Measurements from ENCODE around the gene WEE2.

Gene WEE2

GRCh38 chr7:141737836-141738591 is 29.9 kb downstream of the WEE2 start, which contains the start of gene SSBP1:
SSBP1 (plus strand) TSS chr7:141738358; CDS start chr7:141739167, 809 bp downstream.
- H3K9ac ChIP-seq (ENCODE audit: low read length) = peak within 1 kb of the TSS; percentile 71
- H3K4me1 ChIP-seq (ENCODE audit: insufficient read depth, low read length, severe bottlenecking) = peaks cover 28% of the 10 kb centered on the region
- no peaks in the 10 kb centered on the region for H3K27me3 ChIP-seq (ENCODE audit: insufficient read depth, low read length)
- H4K20me1 ChIP-seq (ENCODE audit: insufficient read depth, low read length) = no peaks in the 10 kb centered on the region
- peaks cover 35% of the 10 kb centered on the region for H3K36me3 ChIP-seq (ENCODE audit: insufficient read depth, low read length)
- H3K9me3 ChIP-seq (ENCODE audit: low read length) = no peaks in the 10 kb centered on the region
- TF ChIP-seq CTCF (IDR thresholded peaks at IDR 0.05; ENCODE audit: low read length) (peak; percentile 100), EZH2 (IDR thresholded peaks at IDR 0.05; ENCODE audit: borderline replicate concordance, low read length) (no peak)
- peak within 1 kb of the TSS; percentile 58 for H3K27ac ChIP-seq (ENCODE audit: low read depth, low read length, poor library complexity, severe bottlenecking)
- H3K79me2 ChIP-seq (ENCODE audit: insufficient read depth, low read length) = peaks cover 29% of the 10 kb centered on the region
- peak within 1 kb of the TSS; percentile 86 for H2AFZ ChIP-seq (ENCODE audit: low read length)
- no peaks in the 10 kb centered on the region for H3F3A ChIP-seq (ENCODE audit: insufficient read depth, low read length)
- peak within 1 kb of the TSS; percentile 86 for H3K4me2 ChIP-seq (ENCODE audit: low read length)
- peak within 1 kb of the TSS; percentile 68 for H3K4me3 ChIP-seq (ENCODE audit: low read depth, low read length, poor library complexity, severe bottlenecking)
- H3K9me2 ChIP-seq (ENCODE audit: low read depth, low read length) = no peaks in the 10 kb centered on the region

GRCh38 chr7:141738592-141739013 is 30.4 kb downstream of the WEE2 start:
- Histone ChIP-seq H3K79me2 (ENCODE audit: insufficient read depth, low read length) (peaks cover 29% of the 10 kb centered on the region), H2AFZ (ENCODE audit: low read length) (no peak overlapping the region), H3K4me3 (ENCODE audit: low read depth, low read length, poor library complexity, severe bottlenecking) (peak overlapping the region; percentile 68), H3K9me2 (ENCODE audit: low read depth, low read length) (no peaks in the 10 kb centered on the region), H3K4me1 (ENCODE audit: insufficient read depth, low read length, severe bottlenecking) (peaks cover 28% of the 10 kb centered on the region), H3F3A (ENCODE audit: insufficient read depth, low read length) (no peaks in the 10 kb centered on the region), H3K9me3 (ENCODE audit: low read length) (no peaks in the 10 kb centered on the region), H3K9ac (ENCODE audit: low read length) (peak overlapping the region; percentile 71), H4K20me1 (ENCODE audit: insufficient read depth, low read length) (no peaks in the 10 kb centered on the region), H3K4me2 (ENCODE audit: low read length) (peak overlapping the region; percentile 86), H3K36me3 (ENCODE audit: insufficient read depth, low read length) (peaks cover 41% of the 10 kb centered on the region), H3K27ac (ENCODE audit: low read depth, low read length, poor library complexity, severe bottlenecking) (peak overlapping the region; percentile 33), H3K27me3 (ENCODE audit: insufficient read depth, low read length) (no peaks in the 10 kb centered on the region)
- no peak for TF ChIP-seq CTCF (IDR thresholded peaks at IDR 0.05; ENCODE audit: low read length)

- Histone ChIP-seq H3K36me3 (ENCODE audit: insufficient read depth, low read length) (peaks cover 48% of the 10 kb centered on the region), H4K20me1 (ENCODE audit: insufficient read depth, low read length) (no peaks in the 10 kb centered on the region), H3K9me2 (ENCODE audit: low read depth, low read length) (no peaks in the 10 kb centered on the region), H3K27ac (ENCODE audit: low read depth, low read length, poor library complexity, severe bottlenecking) (no peak overlapping the region), H3K4me3 (ENCODE audit: low read depth, low read length, poor library complexity, severe bottlenecking) (peak overlapping the region; percentile 68), H3F3A (ENCODE audit: insufficient read depth, low read length) (no peaks in the 10 kb centered on the region), H3K9ac (ENCODE audit: low read length) (peak overlapping the region; percentile 71), H3K9me3 (ENCODE audit: low read length) (no peaks in the 10 kb centered on the region), H3K79me2 (ENCODE audit: insufficient read depth, low read length) (peaks cover 29% of the 10 kb centered on the region), H2AFZ (ENCODE audit: low read length) (no peak overlapping the region), H3K4me1 (ENCODE audit: insufficient read depth, low read length, severe bottlenecking) (peaks cover 28% of the 10 kb centered on the region), H3K27me3 (ENCODE audit: insufficient read depth, low read length) (no peaks in the 10 kb centered on the region), H3K4me2 (ENCODE audit: low read length) (peak overlapping the region; percentile 86)
- TF ChIP-seq CTCF (IDR thresholded peaks at IDR 0.05; ENCODE audit: low read length) (no peak), EZH2 (IDR thresholded peaks at IDR 0.05; ENCODE audit: borderline replicate concordance, low read length) (no peak)
These were observed 31.1 kb downstream of the WEE2 start for GRCh38 chr7:141739250-141739649.

Data from OCI-LY1 (cell line).